Measurements from ENCODE around the gene IGFBP6. TPM values are rescaled to one million over a fixed set of nuclear protein-coding genes. Genes with fewer than 3 reads are reported as not detected.
A peak's percentile ranks its signal among the peaks of the same experiment; 100 is the strongest.

IGFBP6 gene
- total and polyA plus RNA-seq, 4 donors = 1.6 to 17.6 (median 12.0) TPM

DNA sequence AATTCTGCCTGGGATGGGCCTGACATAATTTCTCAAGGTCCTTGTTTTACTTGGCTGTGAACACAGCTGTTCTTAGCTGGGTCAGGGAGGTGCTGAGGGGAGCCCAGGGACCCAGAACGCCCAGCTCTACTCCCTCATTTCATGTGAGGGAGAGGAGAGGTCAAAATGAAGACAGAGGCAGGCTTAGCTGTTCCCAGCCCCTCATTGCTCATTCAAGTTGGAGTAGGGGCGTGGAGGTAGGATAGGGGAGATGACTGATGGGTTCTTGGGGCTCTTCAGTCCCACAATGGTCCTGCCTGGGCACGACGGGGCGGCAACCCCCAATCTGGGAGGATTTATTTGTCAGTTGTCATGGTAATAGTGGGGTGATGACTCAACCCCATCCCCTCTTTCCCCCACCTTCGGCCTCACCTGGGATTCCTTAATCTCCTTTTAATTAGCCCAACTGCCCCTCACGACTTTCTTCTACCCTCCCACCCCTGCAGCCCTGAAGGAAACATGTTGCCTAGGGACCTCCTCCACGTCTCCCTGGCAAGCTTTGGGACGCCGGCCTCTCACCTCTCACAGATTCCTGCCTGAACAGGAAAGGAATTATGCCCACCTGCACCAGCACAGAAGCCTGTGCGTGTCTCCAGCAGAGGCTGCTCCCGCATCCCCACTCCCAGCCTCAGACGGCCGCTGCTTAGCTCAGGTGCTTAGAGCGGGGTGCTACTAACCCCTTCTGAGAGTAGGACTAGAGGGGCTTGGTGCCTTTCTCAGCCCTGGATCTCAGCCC, 28.5 kb upstream of the IGFBP6 start:
- H3K9ac ChIP-seq (ENCODE audit: low read depth in 1 of 2, low read length in 2 of 2) = no peak overlapping the region
- no peaks in the 10 kb centered on the region for H3K9me3 ChIP-seq (ENCODE audit: control insufficient read depth in 4 of 4, low read length in 3 of 4)
- no peak overlapping the region for H3K27ac ChIP-seq (ENCODE audit: low read depth in 1 of 2, low read length in 2 of 2)
- H3K4me1 ChIP-seq (ENCODE audit: control insufficient read depth in 4 of 4, insufficient read depth in 4 of 4, low read length in 3 of 4) = peaks cover 0 to 21% (median 5%) of the 10 kb centered on the region in 4 donors
- peaks cover 0 to 9% (median 1%) of the 10 kb centered on the region in 4 donors for H3K36me3 ChIP-seq (ENCODE audit: control insufficient read depth in 4 of 4, insufficient read depth in 3 of 4, low read depth in 1 of 4, low read length in 3 of 4)
- 89% methylated on average over 15 of the region's 15 CpGs for WGBS
- no peak for DNase-seq (ENCODE audit: low spot score)
- H3K27me3 ChIP-seq (ENCODE audit: control insufficient read depth in 4 of 4, insufficient read depth in 4 of 4, low read length in 3 of 4) = no peaks in the 10 kb centered on the region
- no peak overlapping the region for H3K4me3 ChIP-seq (ENCODE audit: low read depth in 1 of 3, low read length in 3 of 3)
- TF ChIP-seq RAD21 (IDR thresholded peaks at IDR 0.05) = no peak
- no peak for TF ChIP-seq SP1 (IDR thresholded peaks at IDR 0.05)
- no peak for TF ChIP-seq YY1 (IDR thresholded peaks at IDR 0.05)
- TF ChIP-seq JUND (IDR thresholded peaks at IDR 0.05) = no peak
- TF ChIP-seq FOXA2 (IDR thresholded peaks at IDR 0.05) = no peak
- TF ChIP-seq, protein P1, sequence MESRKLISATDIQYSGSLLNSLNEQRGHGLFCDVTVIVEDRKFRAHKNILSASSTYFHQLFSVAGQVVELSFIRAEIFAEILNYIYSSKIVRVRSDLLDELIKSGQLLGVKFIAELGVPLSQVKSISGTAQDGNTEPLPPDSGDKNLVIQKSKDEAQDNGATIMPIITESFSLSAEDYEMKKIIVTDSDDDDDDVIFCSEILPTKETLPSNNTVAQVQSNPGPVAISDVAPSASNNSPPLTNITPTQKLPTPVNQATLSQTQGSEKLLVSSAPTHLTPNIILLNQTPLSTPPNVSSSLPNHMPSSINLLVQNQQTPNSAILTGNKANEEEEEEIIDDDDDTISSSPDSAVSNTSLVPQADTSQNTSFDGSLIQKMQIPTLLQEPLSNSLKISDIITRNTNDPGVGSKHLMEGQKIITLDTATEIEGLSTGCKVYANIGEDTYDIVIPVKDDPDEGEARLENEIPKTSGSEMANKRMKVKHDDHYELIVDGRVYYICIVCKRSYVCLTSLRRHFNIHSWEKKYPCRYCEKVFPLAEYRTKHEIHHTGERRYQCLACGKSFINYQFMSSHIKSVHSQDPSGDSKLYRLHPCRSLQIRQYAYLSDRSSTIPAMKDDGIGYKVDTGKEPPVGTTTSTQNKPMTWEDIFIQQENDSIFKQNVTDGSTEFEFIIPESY (IDR thresholded peaks at IDR 0.05) = no peak
- no peak for TF ChIP-seq NR2F2 (IDR thresholded peaks at IDR 0.05)
- no peak for TF ChIP-seq EGR1 (IDR thresholded peaks at IDR 0.05; ENCODE audit: low read depth in 2 of 2)
- TF ChIP-seq, protein P2, sequence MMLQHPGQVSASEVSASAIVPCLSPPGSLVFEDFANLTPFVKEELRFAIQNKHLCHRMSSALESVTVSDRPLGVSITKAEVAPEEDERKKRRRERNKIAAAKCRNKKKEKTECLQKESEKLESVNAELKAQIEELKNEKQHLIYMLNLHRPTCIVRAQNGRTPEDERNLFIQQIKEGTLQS (IDR thresholded peaks at IDR 0.05) = no peak
- no peak for TF ChIP-seq FOXA1 (IDR thresholded peaks at IDR 0.05)

DNA sequence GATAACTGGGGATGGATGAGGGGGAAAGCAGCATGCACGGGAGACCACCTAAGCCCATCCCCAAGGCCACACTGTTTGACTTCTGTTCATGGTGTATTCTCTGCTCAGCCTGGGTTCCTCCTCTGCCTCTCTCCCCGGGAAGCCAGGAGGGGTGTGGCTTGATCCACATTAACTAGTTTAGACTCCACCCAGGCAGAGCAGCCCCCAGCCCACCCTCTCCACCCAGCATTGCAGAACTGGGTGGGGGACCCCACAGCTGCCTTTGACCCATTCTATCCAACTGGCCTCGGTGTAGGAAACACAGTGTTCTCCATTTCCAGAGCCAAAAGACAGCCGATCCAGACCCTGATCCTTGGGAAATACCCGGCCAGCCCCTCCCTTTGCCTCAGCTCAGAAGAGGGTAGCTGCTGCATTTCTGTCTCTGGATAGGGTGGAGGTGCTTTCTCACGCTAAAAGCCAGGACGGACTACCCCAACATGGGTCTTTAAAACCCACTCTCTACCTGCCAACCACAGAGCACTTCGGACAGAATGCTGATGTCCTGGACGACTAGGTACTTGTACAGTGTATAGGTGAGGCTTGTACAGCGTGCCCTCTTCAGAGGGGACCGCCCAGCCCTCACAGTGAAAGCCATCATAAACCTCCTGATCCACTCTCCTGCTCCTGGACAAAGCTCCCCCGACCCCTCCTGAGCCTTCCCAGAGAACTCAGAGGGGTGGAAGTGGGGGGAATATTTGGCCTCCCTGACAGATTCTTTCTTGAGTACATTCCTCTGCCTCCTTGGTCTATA, 27.7 kb upstream of the IGFBP6 start:
- Histone ChIP-seq H3K4me3 (ENCODE audit: low read depth in 1 of 3, low read length in 3 of 3) (no peak overlapping the region), H3K4me1 (ENCODE audit: control insufficient read depth in 4 of 4, insufficient read depth in 4 of 4, low read length in 3 of 4) (peaks cover 0 to 26% (median 8%) of the 10 kb centered on the region in 4 donors), H3K36me3 (ENCODE audit: control insufficient read depth in 4 of 4, insufficient read depth in 3 of 4, low read depth in 1 of 4, low read length in 3 of 4) (peaks cover 0 to 7% (median 0%) of the 10 kb centered on the region in 4 donors), H3K27me3 (ENCODE audit: control insufficient read depth in 4 of 4, insufficient read depth in 4 of 4, low read length in 3 of 4) (no peaks in the 10 kb centered on the region), H3K9ac (ENCODE audit: low read depth in 1 of 2, low read length in 2 of 2) (no peak overlapping the region), H3K27ac (ENCODE audit: low read depth in 1 of 2, low read length in 2 of 2) (no peak overlapping the region), H3K9me3 (ENCODE audit: control insufficient read depth in 4 of 4, low read length in 3 of 4) (no peaks in the 10 kb centered on the region)
- TF ChIP-seq, protein P3, sequence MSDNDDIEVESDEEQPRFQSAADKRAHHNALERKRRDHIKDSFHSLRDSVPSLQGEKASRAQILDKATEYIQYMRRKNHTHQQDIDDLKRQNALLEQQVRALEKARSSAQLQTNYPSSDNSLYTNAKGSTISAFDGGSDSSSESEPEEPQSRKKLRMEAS (IDR thresholded peaks at IDR 0.05) = no peak
- peak; percentile 59 for TF ChIP-seq NR2F2 (IDR thresholded peaks at IDR 0.05)
- no peak for DNase-seq (ENCODE audit: low spot score)
- 84% methylated on average over 12 of the region's 12 CpGs for WGBS

DNA sequence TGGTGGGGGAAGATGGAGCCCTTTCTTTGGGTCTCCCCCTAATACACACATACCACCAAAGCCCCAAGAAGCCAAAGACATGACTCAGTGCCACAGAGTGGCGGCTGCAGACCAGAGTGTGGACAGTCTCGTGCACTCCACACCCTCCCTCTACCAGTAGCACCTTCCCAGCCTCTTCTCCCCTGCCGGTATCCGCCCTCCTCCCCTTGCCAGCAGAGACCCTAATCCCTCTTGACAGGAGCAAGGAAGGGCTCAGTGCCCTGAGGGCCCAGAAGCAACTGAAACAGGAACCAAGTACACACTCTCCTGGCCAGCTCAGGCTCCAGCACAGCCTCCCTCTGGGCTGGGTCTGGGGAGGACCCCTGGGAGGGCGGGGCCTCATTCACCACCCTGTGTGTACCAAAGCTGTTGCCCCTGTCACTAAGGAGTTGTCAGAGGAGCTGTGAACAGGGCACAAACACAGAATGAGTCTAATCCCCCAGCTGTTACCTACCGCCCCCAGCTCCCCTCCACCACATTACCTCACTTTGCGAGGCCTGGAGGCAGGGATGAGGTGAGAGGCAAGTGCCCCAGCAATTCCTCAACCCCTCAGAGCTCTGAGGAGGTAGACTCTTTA, 26.5 kb upstream of the IGFBP6 start:
- Histone ChIP-seq H3K9ac (ENCODE audit: low read depth in 1 of 2, low read length in 2 of 2) (no peak overlapping the region), H3K36me3 (ENCODE audit: control insufficient read depth in 4 of 4, insufficient read depth in 3 of 4, low read depth in 1 of 4, low read length in 3 of 4) (peaks cover 2 to 14% (median 4%) of the 10 kb centered on the region in 4 donors), H3K4me3 (ENCODE audit: low read depth in 1 of 3, low read length in 3 of 3) (no peak overlapping the region)

More for the DNA sequence above, 26.5 kb upstream of the IGFBP6 start:
- DNase-seq (ENCODE audit: low spot score) = no peak
- 89% methylated on average over 7 of the region's 7 CpGs for WGBS
- no peaks in the 10 kb centered on the region for H3K27me3 ChIP-seq (ENCODE audit: control insufficient read depth in 4 of 4, insufficient read depth in 4 of 4, low read length in 3 of 4)
- H3K9me3 ChIP-seq (ENCODE audit: control insufficient read depth in 4 of 4, low read length in 3 of 4) = no peaks in the 10 kb centered on the region
- peaks cover 0 to 28% (median 7%) of the 10 kb centered on the region in 4 donors for H3K4me1 ChIP-seq (ENCODE audit: control insufficient read depth in 4 of 4, insufficient read depth in 4 of 4, low read length in 3 of 4)
- TF ChIP-seq TAF1 (conservative IDR thresholded peaks at IDR 0.05) (no peak), JUND (IDR thresholded peaks at IDR 0.05) (no peak), FOXA1 (IDR thresholded peaks at IDR 0.05) (no peak), RAD21 (IDR thresholded peaks at IDR 0.05) (no peak), FOXA2 (IDR thresholded peaks at IDR 0.05) (no peak)
- TF ChIP-seq, protein P3 (IDR thresholded peaks at IDR 0.05) = no peak
- TF ChIP-seq, protein P2 (IDR thresholded peaks at IDR 0.05) = no peak
- no peak overlapping the region for H3K27ac ChIP-seq (ENCODE audit: low read depth in 1 of 2, low read length in 2 of 2)

Data from liver (tissue), 9 donors.